Skeletal muscle tissue (tissue), 4 donors: ENCODE data around the gene TSFM. TPM values are rescaled to one million over a fixed set of nuclear protein-coding genes. Genes with fewer than 3 reads are reported as not detected.
A peak's percentile ranks its signal among the peaks of the same experiment; 100 is the strongest.

Experiments used
- H3K27ac ChIP-seq: one replicate; pipeline ENCODE4 v1.7.0; 2013; ENCODE audit warnings: mild to moderate bottlenecking, low read depth, low read length, inconsistent platforms
- H3K27me3 ChIP-seq, 3 donors: one replicate each; pipeline ENCODE4 v1.7.0; 2013; ENCODE audit warnings: low read length in 3 of 3; ENCODE audit not compliant: control insufficient read depth in 3 of 3, insufficient read depth in 3 of 3
- H3K36me3 ChIP-seq, 3 donors: one replicate each; pipeline ENCODE4 v1.7.0; 2013; ENCODE audit warnings: low read length in 3 of 3; ENCODE audit not compliant: control insufficient read depth in 3 of 3, insufficient read depth in 3 of 3
- H3K4me1 ChIP-seq, 3 donors: one replicate each; pipeline ENCODE4 v1.7.0; 2013; ENCODE audit warnings: low read length in 3 of 3, mild to moderate bottlenecking in 3 of 3; ENCODE audit not compliant: control insufficient read depth in 3 of 3, insufficient read depth in 3 of 3
- H3K4me3 ChIP-seq, 3 donors: one replicate each; pipeline ENCODE4 v1.7.0; 2013; ENCODE audit warnings: low read length in 3 of 3
- H3K9ac ChIP-seq, 3 donors: one replicate each; pipeline ENCODE4 v1.7.0; 2013; ENCODE audit warnings: low read length in 3 of 3, mild to moderate bottlenecking in 3 of 3, moderate library complexity in 2 of 3, low read depth in 1 of 3
- H3K9me3 ChIP-seq, 3 donors: one replicate each; pipeline ENCODE4 v1.7.0; 2013; ENCODE audit warnings: low read length in 3 of 3; ENCODE audit not compliant: control insufficient read depth in 3 of 3
- total RNA-seq: library from RNA; depleted of rRNA; stranded (reverse); fragments of >200 nt; gene quantifications from one replicate; pipeline ENCODE4 v1.2.3, GENCODE V29; 2014
- donor health status: Osteomylitis.

TSFM gene
- total RNA-seq, 1 donor from 2014 or later: 17.2 TPM

DNA sequence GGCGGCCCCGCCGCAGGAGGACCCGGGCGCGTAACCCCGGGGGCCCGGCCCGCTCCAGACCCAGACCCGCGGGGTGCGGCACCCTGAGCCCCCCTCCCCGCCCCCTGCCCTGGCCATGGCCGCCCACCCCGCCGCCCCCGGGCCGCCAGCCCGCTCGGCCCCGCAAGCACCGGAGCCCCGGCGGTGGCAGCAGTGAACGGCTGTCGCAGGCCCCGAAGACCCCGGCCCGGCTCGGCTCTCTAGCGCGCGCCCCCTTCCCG is 27.5 kb upstream of the TSFM start:
- Histone ChIP-seq H3K27ac (no peak overlapping the region), H3K27me3 (no peaks in the 10 kb centered on the region), H3K4me3 (peak overlapping the region in 1 of 3 donors; percentile 58), H3K36me3 (peaks cover 21 to 28% (median 22%) of the 10 kb centered on the region in 3 donors), H3K9ac (peak overlapping the region in 1 of 3 donors; percentile 45), H3K4me1 (peaks cover 25 to 42% (median 35%) of the 10 kb centered on the region in 3 donors), H3K9me3 (no peaks in the 10 kb centered on the region)

DNA sequence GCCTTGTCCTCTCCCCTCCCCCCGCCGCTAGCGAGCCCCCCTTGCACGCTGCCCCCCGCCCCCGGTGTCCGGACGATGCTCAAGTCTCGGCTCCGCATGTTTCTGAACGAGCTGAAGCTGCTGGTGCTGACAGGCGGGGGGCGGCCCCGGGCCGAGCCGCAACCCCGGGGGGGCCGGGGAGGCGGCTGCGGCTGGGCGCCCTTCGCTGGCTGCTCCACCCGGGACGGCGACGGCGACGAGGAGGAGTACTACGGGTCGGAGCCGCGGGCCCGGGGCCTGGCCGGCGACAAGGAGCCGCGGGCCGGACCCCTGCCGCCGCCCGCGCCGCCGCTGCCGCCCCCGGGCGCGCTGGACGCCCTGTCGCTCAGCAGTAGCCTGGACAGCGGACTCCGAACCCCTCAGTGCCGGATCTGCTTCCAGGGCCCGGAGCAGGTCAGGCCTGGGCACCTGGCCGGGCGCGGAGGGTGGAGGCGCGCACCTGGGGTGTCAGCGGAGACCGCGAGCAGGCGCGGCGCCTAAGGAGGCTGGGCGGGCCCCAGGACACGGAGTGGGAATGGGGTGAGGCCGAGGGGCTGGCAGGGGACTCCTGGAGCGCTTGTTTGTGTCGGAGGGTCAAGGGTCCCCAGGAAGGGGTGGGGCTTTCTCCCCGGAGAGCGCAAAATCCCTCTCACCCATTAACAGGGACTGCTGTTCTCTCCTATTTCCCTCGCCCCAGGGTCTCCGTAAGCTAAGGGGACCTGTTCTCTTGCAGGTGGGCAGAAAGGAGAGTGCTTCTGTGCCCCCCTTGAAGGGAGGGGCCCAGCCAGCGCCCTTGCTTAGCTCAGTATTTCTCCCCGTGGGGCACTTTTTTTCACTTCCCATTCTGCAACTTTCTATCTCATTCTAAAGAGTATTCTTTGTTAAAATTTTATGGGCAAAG is 26.9 kb upstream of the TSFM start:
- Histone ChIP-seq H3K27ac (no peak overlapping the region), H3K4me1 (peaks cover 22 to 37% (median 30%) of the 10 kb centered on the region in 3 donors), H3K9ac (peak overlapping the region; percentile 75 to 81 (median 80)), H3K36me3 (peaks cover 16 to 23% (median 16%) of the 10 kb centered on the region in 3 donors), H3K27me3 (no peaks in the 10 kb centered on the region), H3K4me3 (peak overlapping the region; percentile 69 to 79 (median 70)), H3K9me3 (no peaks in the 10 kb centered on the region)

DNA sequence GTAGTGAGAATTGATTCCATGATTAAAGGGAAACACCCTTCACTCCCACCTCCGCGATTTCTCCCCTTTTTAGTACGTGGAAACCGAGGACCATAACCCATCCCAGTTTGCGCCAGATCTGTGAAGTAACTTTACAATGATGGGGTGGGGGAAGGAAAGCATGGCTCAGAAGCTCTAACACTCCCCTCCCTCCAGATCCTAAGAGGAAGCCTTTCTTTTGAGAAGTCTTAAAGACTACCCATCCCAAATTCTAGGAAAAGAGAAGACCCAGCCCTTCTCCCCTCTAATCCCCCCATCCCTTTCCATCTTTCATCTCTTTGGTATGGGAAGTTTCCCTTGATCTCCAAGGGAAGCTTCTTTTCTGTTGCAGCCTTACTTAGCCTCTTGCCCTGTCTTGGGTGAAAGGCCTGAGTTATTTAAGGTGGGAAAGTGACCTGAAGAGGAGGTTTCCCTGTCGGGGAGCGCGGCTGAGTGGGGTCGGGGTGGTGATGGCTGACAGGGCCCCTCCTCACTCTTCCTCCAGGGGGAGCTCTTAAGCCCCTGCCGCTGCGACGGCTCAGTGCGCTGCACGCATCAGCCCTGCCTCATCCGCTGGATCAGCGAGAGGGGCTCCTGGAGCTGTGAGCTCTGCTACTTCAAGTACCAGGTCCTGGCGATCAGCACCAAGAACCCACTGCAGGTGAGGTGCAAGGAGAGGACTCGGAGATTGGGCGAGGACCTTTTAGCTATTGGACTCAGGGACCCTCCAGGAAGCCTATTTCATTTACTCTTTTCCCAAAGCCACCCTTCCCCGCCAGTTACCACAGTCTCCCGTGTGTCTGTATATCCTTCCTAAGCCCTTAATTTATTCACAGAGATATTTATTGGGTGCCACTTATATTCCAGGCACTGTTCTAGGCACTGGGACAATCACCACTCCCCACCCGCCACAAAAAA is 25.9 kb upstream of the TSFM start:
- H3K4me1 ChIP-seq: peaks cover 13 to 28% (median 21%) of the 10 kb centered on the region in 3 donors
- no peaks in the 10 kb centered on the region for H3K9me3 ChIP-seq
- H3K4me3 ChIP-seq: peak overlapping the region in 2 of 3 donors; percentile 69 to 70
- H3K27me3 ChIP-seq: no peaks in the 10 kb centered on the region
- H3K27ac ChIP-seq: no peak overlapping the region
- peaks cover 16 to 22% (median 16%) of the 10 kb centered on the region in 3 donors for H3K36me3 ChIP-seq
- no peak overlapping the region for H3K9ac ChIP-seq

DNA sequence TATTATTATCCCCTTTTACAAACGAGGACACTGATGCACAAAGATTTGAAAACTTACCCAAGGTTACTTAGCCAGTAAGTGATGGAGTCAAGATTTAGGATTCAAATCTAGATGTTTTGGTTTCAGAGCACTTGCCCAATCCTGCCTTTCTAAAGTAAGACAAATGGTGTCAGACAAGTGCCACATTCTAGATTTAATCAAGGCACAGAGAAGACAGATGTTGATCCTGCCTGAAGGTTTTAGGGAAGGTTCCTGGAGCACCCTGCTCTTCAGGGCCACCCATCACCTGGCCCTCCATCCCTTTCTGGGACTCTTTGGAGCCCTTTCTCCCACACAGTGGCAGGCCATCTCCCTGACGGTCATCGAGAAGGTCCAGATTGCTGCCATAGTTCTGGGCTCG is 24.8 kb upstream of the TSFM start:
- H3K4me3 ChIP-seq: no peak overlapping the region
- peaks cover 16 to 22% (median 16%) of the 10 kb centered on the region in 3 donors for H3K36me3 ChIP-seq
- H3K9ac ChIP-seq: no peak overlapping the region
- H3K27ac ChIP-seq: no peak overlapping the region
- H3K27me3 ChIP-seq: peaks cover under 1 to 3% (median 3%) of the 10 kb centered on the region in 3 donors
- no peaks in the 10 kb centered on the region for H3K9me3 ChIP-seq
- peaks cover 10 to 22% (median 15%) of the 10 kb centered on the region in 3 donors for H3K4me1 ChIP-seq

DNA sequence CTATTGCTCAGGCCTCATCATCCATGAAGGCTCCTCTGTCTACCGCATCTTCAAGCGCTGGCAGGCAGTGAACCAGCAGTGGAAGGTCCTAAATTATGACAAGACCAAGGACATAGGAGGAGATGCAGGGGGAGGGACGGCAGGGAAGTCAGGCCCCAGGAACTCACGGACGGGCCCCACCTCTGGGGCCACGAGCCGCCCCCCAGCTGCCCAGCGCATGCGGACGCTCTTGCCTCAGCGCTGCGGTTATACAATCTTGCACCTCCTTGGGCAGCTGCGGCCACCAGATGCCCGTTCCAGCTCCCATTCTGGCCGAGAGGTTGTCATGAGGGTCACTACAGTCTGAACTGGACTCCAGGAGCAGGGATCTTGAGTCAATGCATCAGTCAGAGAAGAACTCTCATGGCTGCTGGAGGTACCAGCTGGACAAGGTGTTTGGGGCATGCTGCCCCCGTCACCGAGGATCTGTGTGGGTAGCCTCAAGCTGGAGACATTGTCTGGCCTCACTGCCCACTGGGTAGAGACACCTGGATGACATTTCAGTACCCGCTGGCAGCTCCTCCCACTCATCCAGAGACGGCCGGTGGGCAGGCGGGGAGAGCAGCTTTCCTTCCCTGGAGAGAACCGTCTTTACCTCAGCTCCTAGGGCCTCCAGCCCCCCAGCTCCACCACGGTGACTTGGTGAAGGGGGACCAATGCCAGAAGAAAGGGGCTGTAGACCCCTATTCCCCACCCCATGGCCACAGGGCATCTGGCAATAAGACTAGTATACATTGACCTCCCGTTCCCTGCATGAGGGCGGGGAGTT is 23.8 kb upstream of the TSFM start:
- H3K4me1 ChIP-seq: peaks cover 6 to 19% (median 13%) of the 10 kb centered on the region in 3 donors
- H3K4me3 ChIP-seq: no peak overlapping the region
- H3K27ac ChIP-seq: no peak overlapping the region

DNA sequence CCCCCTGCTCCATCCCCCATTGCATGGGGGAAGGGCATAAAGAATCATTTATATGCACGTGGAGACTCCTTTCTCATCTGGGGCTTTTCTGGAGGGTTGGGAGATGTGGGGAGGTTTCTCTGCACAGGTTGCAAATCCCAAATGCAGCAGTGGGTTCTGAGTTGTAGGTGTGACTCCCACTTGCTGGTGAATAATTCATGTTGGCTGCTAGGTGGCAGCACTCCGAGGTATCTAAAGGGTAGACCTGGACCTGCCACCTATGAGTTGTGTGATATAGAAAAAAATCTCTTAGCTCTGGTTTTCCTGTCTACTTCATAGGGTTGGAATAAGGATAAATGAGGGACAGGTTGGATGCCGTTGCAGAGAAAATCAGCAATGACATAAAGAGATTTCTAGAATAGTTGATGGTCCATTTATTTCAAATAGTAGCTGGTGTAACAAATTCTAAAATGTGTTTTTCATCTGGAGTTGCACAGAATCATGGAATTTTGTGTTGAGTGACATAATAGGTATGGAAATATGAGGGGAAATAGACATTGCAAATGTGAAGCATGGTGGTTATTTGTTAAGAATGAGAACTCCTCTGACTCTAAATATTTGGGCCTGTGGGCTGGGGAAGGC is 23.1 kb upstream of the TSFM start:
- Histone ChIP-seq H3K9ac (no peak overlapping the region), H3K27ac (no peak overlapping the region), H3K9me3 (no peaks in the 10 kb centered on the region), H3K4me1 (peaks cover 6 to 17% (median 10%) of the 10 kb centered on the region in 3 donors), H3K36me3 (peaks cover 16 to 22% (median 16%) of the 10 kb centered on the region in 3 donors), H3K27me3 (peaks cover 18 to 20% (median 18%) of the 10 kb centered on the region in 3 donors), H3K4me3 (no peak overlapping the region)

More for the DNA sequence above, 23.8 kb upstream of the TSFM start:
- H3K9me3 ChIP-seq: no peaks in the 10 kb centered on the region
- peaks cover 16 to 22% (median 16%) of the 10 kb centered on the region in 3 donors for H3K36me3 ChIP-seq
- no peak overlapping the region for H3K9ac ChIP-seq
- H3K27me3 ChIP-seq: peaks cover 10 to 13% (median 11%) of the 10 kb centered on the region in 3 donors

DNA sequence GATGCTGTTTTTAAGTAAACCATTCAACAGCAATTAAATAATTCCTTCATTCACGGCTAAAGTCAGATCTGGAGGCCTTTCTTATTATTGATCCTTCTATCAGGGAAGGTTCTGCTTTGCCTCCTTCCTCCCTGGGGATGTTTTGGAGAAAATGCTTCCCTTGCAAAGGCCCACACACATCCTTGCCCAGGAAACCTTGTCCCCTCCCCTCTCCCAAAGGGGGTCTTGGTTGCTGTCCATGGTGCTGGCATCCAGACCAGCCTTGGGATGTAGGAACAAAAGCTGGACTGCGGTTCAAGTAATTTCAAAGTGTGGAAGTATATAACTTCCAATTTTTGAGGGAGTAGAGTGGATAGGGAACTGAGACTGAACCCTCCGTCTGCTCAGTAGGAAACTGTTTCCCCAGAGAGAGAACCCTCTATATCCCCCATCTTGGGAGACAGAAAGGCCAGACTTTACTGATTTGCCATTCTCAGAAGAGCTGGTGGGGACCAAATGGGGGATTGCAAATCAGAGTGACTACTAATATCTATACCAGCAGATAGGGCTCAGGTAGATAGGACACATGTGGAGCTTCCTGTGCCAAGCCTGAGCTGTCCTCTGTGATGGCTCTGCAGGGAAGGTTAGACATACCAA is 22.1 kb upstream of the TSFM start:
- no peak overlapping the region for H3K27ac ChIP-seq
- peaks cover 28 to 30% (median 28%) of the 10 kb centered on the region in 3 donors for H3K27me3 ChIP-seq
- H3K4me3 ChIP-seq: no peak overlapping the region
- no peaks in the 10 kb centered on the region for H3K9me3 ChIP-seq
- H3K4me1 ChIP-seq: peaks cover 12 to 24% (median 18%) of the 10 kb centered on the region in 3 donors
- H3K36me3 ChIP-seq: peaks cover 16 to 22% (median 16%) of the 10 kb centered on the region in 3 donors
- H3K9ac ChIP-seq: no peak overlapping the region

DNA sequence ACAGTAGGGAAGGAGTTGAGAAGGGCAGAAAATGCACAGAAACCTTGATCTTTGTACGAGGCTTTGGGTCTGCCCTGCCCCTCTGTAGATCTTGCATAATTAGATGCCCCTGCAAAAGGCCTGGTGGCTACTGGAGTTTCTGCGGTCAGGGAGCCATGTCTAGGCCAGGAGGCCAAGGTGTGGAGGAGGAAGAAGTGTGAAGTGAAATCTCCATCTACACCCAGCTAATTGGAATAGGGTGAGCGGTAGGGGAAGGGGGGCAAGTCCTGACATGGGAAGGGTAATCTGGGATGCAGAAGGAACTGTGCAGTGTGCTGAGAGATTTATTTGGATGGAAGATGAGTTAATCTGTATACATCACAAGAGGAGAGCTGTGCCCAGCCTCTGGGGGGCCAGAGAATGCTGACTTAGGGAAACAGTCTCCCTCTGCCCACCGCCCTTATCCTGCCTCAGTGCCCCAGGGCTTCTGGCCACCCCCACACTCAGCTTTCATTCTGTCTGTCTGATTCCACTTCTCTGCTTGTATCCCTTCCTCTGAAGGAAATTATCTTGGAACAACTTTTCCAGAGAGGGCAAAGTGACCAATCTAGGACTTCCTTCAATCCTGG is 21.1 kb upstream of the TSFM start:
- Histone ChIP-seq H3K9me3 (no peaks in the 10 kb centered on the region), H3K27me3 (peaks cover 38 to 40% (median 39%) of the 10 kb centered on the region in 3 donors), H3K4me3 (no peak overlapping the region), H3K36me3 (peaks cover 16 to 22% (median 16%) of the 10 kb centered on the region in 3 donors), H3K27ac (no peak overlapping the region), H3K4me1 (peaks cover 14 to 26% (median 21%) of the 10 kb centered on the region in 3 donors), H3K9ac (no peak overlapping the region)
